ENCODE results near the gene SRGN.

The SRGN gene

GRCh38 chr10:69090685-69091084, 2.8 kb downstream of the SRGN start:
- no peak for DNase-seq (ENCODE audit: low read depth)

- no peak for DNase-seq (ENCODE audit: low read depth)
Measured at GRCh38 chr10:69091143-69091651, 3.3 kb downstream of the SRGN start.

GRCh38 chr10:69092959-69093850, 5.3 kb downstream of the SRGN start:
- DNase-seq (ENCODE audit: low read depth), result peak; percentile 40

GRCh38 chr10:69093933-69094332, 6.0 kb downstream of the SRGN start:
- no peak for DNase-seq (ENCODE audit: low read depth)

- no peak for DNase-seq (ENCODE audit: low read depth)
Measured at GRCh38 chr10:69096045-69096444, 8.1 kb downstream of the SRGN start.

GRCh38 chr10:69097729-69098128, 9.8 kb downstream of the SRGN start:
- DNase-seq (ENCODE audit: low read depth), result no peak

GRCh38 chr10:69100136-69100872, 12.4 kb downstream of the SRGN start:
- no peak for DNase-seq (ENCODE audit: low read depth)

GRCh38 chr10:69101451-69102095, 13.7 kb downstream of the SRGN start:
- DNase-seq (ENCODE audit: low read depth), result no peak

GRCh38 chr10:69102440-69102839, 14.5 kb downstream of the SRGN start:
- no peak for DNase-seq (ENCODE audit: low read depth)

GRCh38 chr10:69103784-69104183, 15.9 kb downstream of the SRGN start:
- DNase-seq (ENCODE audit: low read depth), result no peak

- DNase-seq (ENCODE audit: low read depth), result no peak
Measured at GRCh38 chr10:69104994-69105790, 17.3 kb downstream of the SRGN start.

- DNase-seq (ENCODE audit: low read depth), result no peak
Measured at GRCh38 chr10:69107176-69107490, 19.2 kb downstream of the SRGN start.

GRCh38 chr10:69107699-69108098, 19.8 kb downstream of the SRGN start:
- no peak for DNase-seq (ENCODE audit: low read depth)

GRCh38 chr10:69119896-69120295, 32.0 kb downstream of the SRGN start:
- DNase-seq (ENCODE audit: low read depth), result no peak

GRCh38 chr10:69123306-69123746, 35.4 kb downstream of the SRGN start:
- DNase-seq (ENCODE audit: low read depth), result peak; percentile 27

- peak; percentile 82 for DNase-seq (ENCODE audit: low read depth)
Measured at GRCh38 chr10:69123747-69124562, 36.1 kb downstream of the SRGN start, which contains the start of gene VPS26A. TSS of gene VPS26A (plus strand) at chr10:69124178. CDS start at chr10:69124278, 100 bp downstream.

- DNase-seq (ENCODE audit: low read depth), result peak; percentile 29
Measured at GRCh38 chr10:69124563-69125268, 36.8 kb downstream of the SRGN start.

GRCh38 chr10:69125554-69125953, 37.7 kb downstream of the SRGN start:
- no peak for DNase-seq (ENCODE audit: low read depth)

- no peak for DNase-seq (ENCODE audit: low read depth)
Measured at GRCh38 chr10:69130251-69130650, 42.3 kb downstream of the SRGN start.

- no peak for DNase-seq (ENCODE audit: low read depth)
Measured at GRCh38 chr10:69139961-69140360, 52.1 kb downstream of the SRGN start.
